NCI-H2227 (cell line): ENCODE results near the gene PXK.

Experiments
- DNase-seq: peaks from one replicate; lab custom pipeline; 2025; ENCODE audit not compliant: unreplicated experiment; lab: John Stamatoyannopoulos, UW

The PXK gene

DNA sequence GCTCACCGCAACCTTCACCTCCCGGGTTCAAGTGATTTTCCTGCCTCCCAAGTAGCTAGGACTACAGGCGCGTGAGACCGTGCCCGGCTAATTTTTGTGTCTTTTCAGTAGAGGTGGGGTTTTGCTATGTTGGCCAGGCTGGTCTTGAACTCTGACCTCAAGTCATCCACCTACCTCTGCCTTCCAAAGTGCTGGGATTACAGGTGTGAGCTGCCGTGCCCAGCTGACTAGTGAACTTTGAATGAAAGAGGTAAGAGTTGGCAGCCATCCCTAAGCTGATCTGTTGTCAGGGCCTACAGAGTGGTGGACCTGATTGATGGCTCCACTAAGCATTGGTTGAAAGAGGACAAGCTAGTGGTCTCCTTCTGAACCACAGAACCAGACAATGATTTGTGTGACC is 15.3 kb downstream of the PXK start:
- DNase-seq = no peak

GRCh38 chr3:58349792-58350626 is 17.3 kb downstream of the PXK start:
- DNase-seq = no peak

DNA sequence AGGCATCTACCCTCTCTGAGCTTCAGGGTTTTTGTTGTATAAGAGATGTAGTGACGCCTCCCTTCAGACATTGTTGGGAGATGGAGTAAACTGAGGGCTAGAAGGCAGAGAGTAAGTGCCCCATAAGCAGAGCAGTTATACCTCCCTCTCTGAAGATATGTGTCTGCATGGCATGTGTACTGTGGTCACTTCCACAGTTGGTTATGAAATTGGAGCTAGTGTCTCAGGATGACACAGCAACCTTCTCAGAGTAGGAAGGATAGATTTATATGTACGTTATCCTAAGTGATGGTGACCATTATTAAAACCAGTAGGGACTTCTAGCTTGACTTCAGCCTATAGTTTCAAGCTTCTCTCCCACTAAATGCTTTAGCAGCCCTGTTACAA is 17.9 kb downstream of the PXK start:
- no peak for DNase-seq

DNA sequence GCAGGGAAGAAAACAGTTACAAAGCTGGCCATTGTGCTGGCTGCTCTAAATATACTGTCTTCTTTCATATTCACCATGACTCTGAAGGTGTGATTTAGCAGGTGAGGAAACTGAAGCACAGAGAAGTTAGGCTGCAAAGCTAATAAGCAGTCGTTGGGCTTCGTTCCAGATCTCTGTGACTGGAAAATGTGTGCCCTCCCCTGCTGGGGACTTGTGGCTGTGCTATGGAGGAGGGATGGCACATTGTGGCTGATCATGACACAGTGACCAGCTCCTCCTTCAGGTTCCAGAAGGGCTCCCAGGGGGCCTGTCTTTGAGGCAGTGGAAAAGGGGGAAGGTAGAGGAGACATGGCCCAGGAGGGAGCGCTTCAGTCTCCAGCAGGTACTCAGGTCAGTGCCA is 19.2 kb downstream of the PXK start:
- DNase-seq = no peak

DNA sequence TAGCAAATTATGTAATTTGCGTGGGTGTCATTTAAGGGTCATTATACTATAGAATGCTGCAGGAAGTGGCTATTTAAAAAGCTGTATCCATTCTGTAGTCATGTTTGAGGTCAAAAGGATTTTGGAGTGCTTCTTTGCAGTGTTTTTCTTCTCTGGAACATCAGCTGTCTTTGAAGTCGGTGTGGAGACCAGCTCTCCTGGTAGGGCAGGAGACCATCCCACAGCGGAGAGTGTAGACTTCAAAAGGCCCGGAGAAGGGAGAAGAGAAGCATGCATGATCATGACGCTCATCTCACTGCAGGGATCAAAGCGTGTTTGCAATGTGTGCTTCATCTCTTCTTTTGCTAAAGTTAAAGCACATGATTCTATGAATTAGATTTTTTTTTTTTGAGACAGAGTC is 19.9 kb downstream of the PXK start:
- DNase-seq = no peak

GRCh38 chr3:58353722-58354553 is 21.2 kb downstream of the PXK start:
- DNase-seq = no peak

- DNase-seq = no peak
Measured at GRCh38 chr3:58355179-58355578, 22.5 kb downstream of the PXK start.

- no peak for DNase-seq
Measured at GRCh38 chr3:58356054-58356453, 23.4 kb downstream of the PXK start.

GRCh38 chr3:58357402-58357801 is 24.7 kb downstream of the PXK start:
- DNase-seq = no peak

GRCh38 chr3:58358092-58358491 is 25.4 kb downstream of the PXK start:
- DNase-seq = no peak

- DNase-seq = no peak
Measured at GRCh38 chr3:58358808-58359207, 26.1 kb downstream of the PXK start.

GRCh38 chr3:58359621-58360020 is 26.9 kb downstream of the PXK start:
- no peak for DNase-seq

DNA sequence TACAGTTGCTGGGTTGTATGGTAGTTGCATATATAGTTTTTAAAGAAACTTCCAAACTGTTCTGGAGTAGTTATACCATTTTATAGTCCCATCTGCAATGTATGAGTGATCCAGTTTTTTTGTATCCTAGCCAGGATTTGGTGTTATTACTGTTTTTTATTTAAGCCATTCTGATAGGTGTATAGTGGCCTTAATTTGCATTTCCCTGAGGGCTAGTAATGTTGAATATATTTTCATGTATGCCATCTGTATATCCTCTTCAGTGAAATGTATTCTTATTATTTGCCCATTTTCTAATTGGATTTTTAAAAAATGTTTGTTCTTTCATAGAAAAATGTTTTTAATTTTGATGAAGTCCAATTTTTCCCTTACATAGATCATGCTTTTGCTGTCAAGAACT is 29.2 kb downstream of the PXK start:
- no peak for DNase-seq

GRCh38 chr3:58366699-58367098 is 34.0 kb downstream of the PXK start:
- no peak for DNase-seq

DNA sequence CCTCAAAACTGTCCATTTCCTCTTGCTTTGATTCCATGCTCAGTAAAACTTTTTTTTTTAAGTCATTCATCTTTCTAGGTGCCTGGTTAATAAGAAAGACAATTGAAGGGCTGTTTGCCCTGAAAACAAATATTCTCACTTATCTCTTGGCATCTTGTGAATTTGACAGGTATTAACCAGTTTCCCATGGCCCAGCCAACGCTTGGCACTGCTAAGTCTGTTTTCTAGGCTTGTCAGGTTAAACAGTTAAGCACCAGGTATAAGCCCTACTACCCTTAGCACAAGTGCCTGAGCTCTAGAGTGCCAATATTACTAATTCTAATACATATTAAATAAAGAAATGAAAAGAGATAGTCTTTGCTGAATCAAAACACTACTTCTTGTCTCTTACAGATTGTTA is 36.3 kb downstream of the PXK start:
- no peak for DNase-seq

- DNase-seq = no peak
Measured at GRCh38 chr3:58369876-58370275, 37.2 kb downstream of the PXK start.

DNA sequence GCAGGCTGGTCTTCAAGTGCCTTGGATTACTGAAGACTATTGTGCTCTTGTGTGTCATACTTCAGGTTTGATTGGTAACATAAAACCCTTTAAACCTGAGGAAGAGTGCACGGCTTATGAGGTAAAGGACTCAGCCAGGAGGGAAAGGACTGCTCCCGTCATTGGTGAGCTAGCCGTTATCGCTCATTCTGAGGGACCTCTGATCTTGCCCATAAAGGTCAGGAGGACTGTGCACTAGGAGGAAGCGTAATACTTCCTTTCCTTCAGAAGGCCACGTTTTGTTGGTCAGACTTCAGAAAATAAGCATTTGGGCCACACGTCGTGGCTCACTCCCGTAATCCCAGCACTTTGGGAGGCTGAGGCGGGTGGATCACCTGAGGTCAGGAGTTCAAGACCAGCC is 37.7 kb downstream of the PXK start:
- DNase-seq = no peak

- no peak for DNase-seq
Measured at GRCh38 chr3:58371754-58372153, 39.1 kb downstream of the PXK start.

- no peak for DNase-seq
Measured at GRCh38 chr3:58375254-58375653, 42.6 kb downstream of the PXK start.

- no peak for DNase-seq
Measured at GRCh38 chr3:58377168-58377567, 44.5 kb downstream of the PXK start.

DNA sequence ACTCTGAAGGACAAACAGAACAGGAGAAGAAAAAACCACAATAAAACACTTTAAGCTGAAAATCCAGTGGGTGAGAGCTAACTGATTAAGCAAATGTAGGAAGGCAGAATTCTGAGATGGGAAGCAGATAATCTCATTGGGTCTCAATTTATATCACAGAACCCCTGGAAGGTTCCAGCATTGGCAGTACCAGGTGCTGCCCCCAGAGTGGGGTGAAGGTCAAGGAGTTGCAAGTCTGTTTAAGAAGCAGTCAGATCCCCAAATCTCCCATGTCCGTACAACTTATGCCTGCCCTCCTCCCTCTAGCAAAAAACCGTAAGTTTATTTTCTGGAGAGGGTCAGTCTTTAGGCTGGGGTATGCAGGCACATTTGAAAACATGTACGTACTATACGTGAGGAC is 45.1 kb downstream of the PXK start:
- no peak for DNase-seq

GRCh38 chr3:58379351-58380073 is 46.8 kb downstream of the PXK start:
- no peak for DNase-seq
